IMR-90 (cell line): ENCODE data around the gene MAK. TPM values are rescaled to one million over a fixed set of nuclear protein-coding genes. Genes with fewer than 3 reads are reported as not detected.

Experiments
- ATAC-seq: fragments of 200-7000 bp; cut with Tn5 transposase; 2 replicates; pipeline ENCODE4 v1.9.1; 2020; ENCODE audit warnings: low read depth, mild to moderate bottlenecking, moderate library complexity
- BruUV-seq: library from RNA; stranded (reverse); fragments of 400-500 nt; replicated peaks from 2 replicates; lab custom pipeline; 2021; lab: Mats Ljungman, UMichigan
- CTCF ChIA-PET: fragments of 300-600 bp; formaldehyde crosslinking; extraction: SDS; loops from one replicate; lab custom pipeline; 2021; ENCODE audit warnings: antibody characterized with exemption; lab: Yijun Ruan, JAX
- POLR2A ChIA-PET: fragments of 300-600 bp; sonication (Branson Sonifier 250); formaldehyde crosslinking; loops from one replicate; lab custom pipeline; 2022; ENCODE audit warnings: antibody characterized with exemption; ENCODE audit not compliant: unreplicated experiment; lab: Charles Lee
- DNase-seq: peaks from one replicate; pipeline ENCODE4 v3.0.0; 2013
- H2AFZ ChIP-seq: replicated peaks from 2 replicates; pipeline ENCODE3; 2013; ENCODE audit warnings: low read length, mild to moderate bottlenecking; ENCODE audit not compliant: poor library complexity
- H2AK5ac ChIP-seq: 2 replicates; pipeline ENCODE4 v1.6.1; 2013; ENCODE audit warnings: low read depth, low read length, inconsistent platforms
- H2AK9ac ChIP-seq: replicated peaks from 2 replicates; pipeline ENCODE3; 2013; ENCODE audit warnings: mild to moderate bottlenecking, low read depth, low read length, moderate library complexity; ENCODE audit not compliant: poor library complexity
- H2BK120ac ChIP-seq: 2 replicates; pipeline ENCODE4 v1.6.1; 2013; ENCODE audit warnings: low read depth, low read length, inconsistent platforms
- H2BK15ac ChIP-seq: 3 replicates; pipeline ENCODE4 v1.6.1; 2013; ENCODE audit warnings: low read depth, low read length, inconsistent platforms
- H2BK20ac ChIP-seq: 2 replicates; pipeline ENCODE4 v1.6.1; 2013; ENCODE audit warnings: low read depth, mild to moderate bottlenecking, inconsistent platforms, low read length, moderate library complexity
- H2BK5ac ChIP-seq: 2 replicates; pipeline ENCODE4 v1.6.1; 2013; ENCODE audit warnings: mild to moderate bottlenecking, low read depth, low read length, inconsistent platforms; ENCODE audit not compliant: poor library complexity, severe bottlenecking
- H3K14ac ChIP-seq: replicated peaks from 2 replicates; pipeline ENCODE4 v1.6.1; 2013; ENCODE audit warnings: low read depth, low read length, inconsistent platforms
- H3K18ac ChIP-seq: 2 replicates; pipeline ENCODE4 v1.6.1; 2013; ENCODE audit warnings: low read depth, low read length, control low read depth
- H3K23ac ChIP-seq: 2 replicates; pipeline ENCODE4 v1.6.1; 2013; ENCODE audit warnings: low read depth, low read length, inconsistent platforms
- H3K27ac ChIP-seq: 2 replicates; pipeline ENCODE4 v1.5.1; 2013; ENCODE audit warnings: mild to moderate bottlenecking, control low read depth, low read length; ENCODE audit not compliant: insufficient read depth
- H3K27me3 ChIP-seq: 2 replicates; pipeline ENCODE4 v1.6.1; 2013; ENCODE audit warnings: low read length; ENCODE audit not compliant: control insufficient read depth, insufficient read depth
- H3K36me3 ChIP-seq: 2 replicates; pipeline ENCODE4 v1.6.1; 2013; ENCODE audit warnings: low read length, mixed read lengths; ENCODE audit not compliant: control insufficient read depth, insufficient read depth
- H3K4ac ChIP-seq: 2 replicates; pipeline ENCODE4 v1.6.1; 2013; ENCODE audit warnings: low read depth, low read length, inconsistent platforms
- H3K4me1 ChIP-seq: 2 replicates; pipeline ENCODE4 v1.6.1; 2013; ENCODE audit warnings: low read length, mixed read lengths; ENCODE audit not compliant: control insufficient read depth, insufficient read depth
- H3K4me2 ChIP-seq: 2 replicates; pipeline ENCODE4 v1.6.1; 2013; ENCODE audit warnings: low read depth, mild to moderate bottlenecking, control low read depth, low read length, moderate library complexity
- H3K4me3 ChIP-seq: 2 replicates; pipeline ENCODE4 v1.5.1; 2013; ENCODE audit warnings: low read depth, mild to moderate bottlenecking, control low read depth, low read length, moderate library complexity; ENCODE audit not compliant: insufficient read depth
- H3K56ac ChIP-seq: 2 replicates; pipeline ENCODE4 v1.6.1; 2013; ENCODE audit warnings: low read length, inconsistent platforms; ENCODE audit not compliant: insufficient read depth; ENCODE audit errors: extremely low read depth
- H3K79me1 ChIP-seq, 2 experiments: 2 replicates each; pipeline ENCODE4 v1.6.1; 2013; ENCODE audit warnings: low read length in 2 of 2, inconsistent platforms in 1 of 2, low read depth in 1 of 2
- H3K9ac ChIP-seq: 2 replicates; pipeline ENCODE4 v1.6.1; 2013; ENCODE audit warnings: low read depth, low read length, control low read depth
- H3K9me1 ChIP-seq: 2 replicates; pipeline ENCODE4 v1.6.1; 2013; ENCODE audit warnings: low read length, inconsistent platforms; ENCODE audit not compliant: insufficient read depth
- H3K9me3 ChIP-seq: 2 replicates; pipeline ENCODE4 v1.6.1; 2013; ENCODE audit warnings: low read length; ENCODE audit not compliant: control insufficient read depth, insufficient read depth
- H4K20me1 ChIP-seq: 2 replicates; pipeline ENCODE4 v1.6.1; 2013; ENCODE audit warnings: low read length, inconsistent platforms; ENCODE audit not compliant: insufficient read depth
- H4K5ac ChIP-seq: 2 replicates; pipeline ENCODE4 v1.6.1; 2013; ENCODE audit warnings: mild to moderate bottlenecking, low read depth, low read length, control low read depth
- H4K8ac ChIP-seq, 2 experiments: 2 replicates each; pipeline ENCODE4 v1.6.1; 2013; ENCODE audit warnings: low read depth in 2 of 2, low read length in 2 of 2, control low read depth in 1 of 2, inconsistent platforms in 1 of 2
- H4K91ac ChIP-seq: 2 replicates; pipeline ENCODE4 v1.6.1; 2013; ENCODE audit warnings: low read depth, low read length, inconsistent platforms; ENCODE audit not compliant: insufficient read depth
- BHLHE40 ChIP-seq: fragments of 150-350 bp; IDR thresholded peaks from 2 replicates; pipeline ENCODE4 v1.6.1; 2016; ENCODE audit warnings: mild to moderate bottlenecking, low read depth, low read length
- CEBPB ChIP-seq: IDR thresholded peaks from 2 replicates; pipeline ENCODE4 v1.6.1; 2012; ENCODE audit warnings: low read depth, low read length, improper control_type of control experiment
- CHD1 ChIP-seq: IDR thresholded peaks from 2 replicates; pipeline ENCODE4 v1.6.1; 2012; ENCODE audit warnings: low read depth, low read length, improper control_type of control experiment
- FOS ChIP-seq: fragments of 150-350 bp; IDR thresholded peaks from 2 replicates; pipeline ENCODE4 v1.6.1; 2016; ENCODE audit warnings: low read depth, low read length
- MAZ ChIP-seq: IDR thresholded peaks from 2 replicates; pipeline ENCODE4 v1.6.1; 2012; ENCODE audit warnings: low read depth, mild to moderate bottlenecking, low read length, improper control_type of control experiment, moderate library complexity, borderline replicate concordance
- MXI1 ChIP-seq: IDR thresholded peaks from 2 replicates; pipeline ENCODE4 v1.6.1; 2012; ENCODE audit warnings: low read depth, mild to moderate bottlenecking, low read length, moderate library complexity, borderline replicate concordance
- NFE2L2 ChIP-seq: fragments of 150-350 bp; IDR thresholded peaks from 2 replicates; pipeline ENCODE4 v1.6.1; 2016; ENCODE audit warnings: low read depth, mild to moderate bottlenecking, low read length
- RAD21 ChIP-seq: IDR thresholded peaks from 2 replicates; pipeline ENCODE4 v1.6.1; 2012; ENCODE audit warnings: low read length, improper control_type of control experiment
- RCOR1 ChIP-seq: IDR thresholded peaks from 2 replicates; pipeline ENCODE4 v1.6.1; 2012; ENCODE audit warnings: mild to moderate bottlenecking, low read length, improper control_type of control experiment; ENCODE audit not compliant: insufficient replicate concordance
- RFX5 ChIP-seq: IDR thresholded peaks from 2 replicates; pipeline ENCODE4 v1.8.0; 2012; ENCODE audit warnings: low read depth, mild to moderate bottlenecking, low read length, moderate library complexity
- SMC3 ChIP-seq: fragments of 150-350 bp; IDR thresholded peaks from 2 replicates; pipeline ENCODE4 v1.6.1; 2016; ENCODE audit warnings: low read depth, mild to moderate bottlenecking, antibody characterized with exemption, low read length, moderate library complexity
- WGBS, 2 experiments: methylation state at CpG; one replicate each; pipeline versions ENCODE4 v1.1.5 to v1.1.7; 2013; ENCODE audit warnings: missing lambda C conversion rate in 2 of 2; ENCODE audit not compliant: insufficient read length in 1 of 2; ENCODE audit errors: extremely low coverage in 2 of 2; 5-methylcytosine and 5-hydroxymethylcytosine counted together
- dilution Hi-C: fragments of 300-500 bp; cut with HindIII; formaldehyde crosslinking; loops from one replicate; pipeline ENCODE4 v1.14.3; 2018; ENCODE audit warnings: low sequenced_read_pairs; ENCODE audit not compliant: unreplicated experiment
- in situ Hi-C: fragments of 300-500 bp; cut with MboI; formaldehyde crosslinking; loops from 3 replicates; pipeline ENCODE4 v1.14.3; 2019; ENCODE audit warnings: low sequenced_read_pairs, inconsistent platforms, mixed read lengths
- intact Hi-C: fragments of 100-400 bp; cut with micrococcal nuclease; formaldehyde crosslinking; loops from 2 replicates; pipeline ENCODE4 v1.10.0; 2022
- polyA plus RNA-seq, 3 experiments: library from polyadenylated mRNA; depleted of rRNA; stranded (reverse); fragments of >200 nt; gene quantifications; 2 replicates each; pipeline ENCODE4 v1.2.3, GENCODE V29; 2012; ENCODE audit warnings: low replicate concordance in 1 of 3
- total RNA-seq: library from RNA; depleted of rRNA; stranded (reverse); fragments of >200 nt; gene quantifications from 2 replicates; pipeline ENCODE4 v1.2.3, GENCODE V29; 2012
- TF ChIP-seq, protein P1 (sequence below): fragments of 150-350 bp; IDR thresholded peaks from 2 replicates; pipeline ENCODE4 v1.6.1; 2017; ENCODE audit warnings: mild to moderate bottlenecking, antibody characterized with exemption, low read length, low read depth
- TF ChIP-seq, protein P2 (sequence below): conservative IDR thresholded peaks from 2 replicates; pipeline ENCODE4 v1.5.1; 2012; ENCODE audit warnings: mild to moderate bottlenecking, low read depth, low read length, improper control_type of control experiment

Gene MAK
- total and polyA plus RNA-seq, 2 of the 4 experiments (the other 2 are of a cell fraction): not detected

DNA sequence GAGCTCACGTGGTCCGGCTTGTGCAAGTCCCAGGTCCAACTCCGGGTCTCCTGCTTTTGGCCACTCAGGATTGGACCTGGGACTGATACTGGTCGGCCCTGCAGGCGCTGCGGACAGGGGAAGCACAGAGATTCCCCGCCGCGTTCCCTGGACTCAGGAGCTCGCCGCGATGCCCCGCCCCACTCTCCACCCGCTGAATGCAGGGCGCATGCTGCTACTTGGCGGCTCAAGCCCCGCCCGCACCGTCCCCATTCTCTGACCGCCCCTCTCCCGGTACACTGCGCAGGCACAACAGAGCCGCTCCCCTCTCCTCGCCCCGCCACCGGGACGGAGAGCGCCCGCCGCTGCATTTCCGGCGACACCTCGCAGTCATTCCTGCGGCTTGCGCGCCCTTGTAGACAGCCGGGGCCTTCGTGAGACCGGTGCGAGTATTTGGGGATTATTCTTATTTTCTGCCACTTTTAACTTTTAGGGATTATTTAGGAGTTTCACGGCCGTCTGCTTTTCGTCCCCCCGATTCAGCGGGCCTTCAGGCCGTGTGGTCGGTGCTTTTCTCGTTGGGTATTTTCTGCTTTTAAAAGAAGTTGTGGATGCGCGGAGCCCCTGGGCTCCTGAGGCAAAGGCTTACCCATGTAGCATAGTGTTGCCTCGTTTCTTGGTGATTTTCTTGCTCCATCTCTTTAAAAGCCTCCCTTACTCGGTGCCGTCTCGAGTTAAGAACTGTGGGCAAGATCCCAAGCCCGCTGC is 115.3 kb downstream of the MAK start, which contains the start of gene TMEM14C:
TMEM14C (plus strand) TSS at position 251 of the 747 bp plus-strand sequence. CDS start 1,544 bp downstream, outside the sequence.
- H3K4me1 ChIP-seq: peaks cover 8% of the 10 kb centered on the region
- peak within 1 kb of the TSS; percentile 87 for H2AK9ac ChIP-seq
- peaks cover 13% of the 10 kb centered on the region for H3K9me1 ChIP-seq
- peak within 1 kb of the TSS; percentile 77 for H3K18ac ChIP-seq
- peaks cover 8% of the 10 kb centered on the region for H3K9me3 ChIP-seq
- dilution Hi-C loops: no loop called here
- peak within 1 kb of the TSS; percentile 97 for H3K9ac ChIP-seq
- DNase-seq (peak; percentile 99), ATAC-seq (peak; percentile 97)
- BruUV-seq: no TSS peak
- H2AFZ ChIP-seq: peak within 1 kb of the TSS; percentile 90
- H4K5ac ChIP-seq: peak within 1 kb of the TSS; percentile 85
- H2BK20ac ChIP-seq: peak within 1 kb of the TSS; percentile 35; the same call in 1 of the 2 replicates
- in situ Hi-C loops: no loop called here
- H3K4me2 ChIP-seq: peak within 1 kb of the TSS; percentile 85
- peak within 1 kb of the TSS; percentile 91 for H3K27ac ChIP-seq
- peaks cover 19% of the 10 kb centered on the region for H3K36me3 ChIP-seq
- peak within 1 kb of the TSS; percentile 62; the same call in 2 of the 3 replicates for H2BK15ac ChIP-seq
- H4K91ac ChIP-seq: peak within 1 kb of the TSS; percentile 78
- H3K56ac ChIP-seq: peak within 1 kb of the TSS; percentile 94
- H3K4me3 ChIP-seq: peak within 1 kb of the TSS; percentile 91
- H3K14ac ChIP-seq: peak within 1 kb of the TSS; percentile 89
- H3K27me3 ChIP-seq: no peaks in the 10 kb centered on the region
- intact Hi-C loops: loop anchor here (1.0 to 5.0 kb wide), 3 partner anchors 24 to 79 kb away; partner anchors contain the start of genes C6orf52, PAK1IP1 and TMEM14B
- peaks cover 7% of the 10 kb centered on the region; the same call in 1 of the 2 replicates for H4K20me1 ChIP-seq
- H2AK5ac ChIP-seq: peak within 1 kb of the TSS; percentile 63
- peak within 1 kb of the TSS; percentile 91 to 96 for H4K8ac ChIP-seq
- WGBS, 2 experiments: 0% methylated on average over 17 of the region's 55 CpGs; no CpG with 5 or more reads in 1 of the 2 experiments
- H3K4ac ChIP-seq: peak within 1 kb of the TSS; percentile 85
- peaks cover 26 to 57% of the 10 kb centered on the region in 2 experiments for H3K79me1 ChIP-seq
- ChIA-PET CTCF (interaction anchor here (0.6 to 1.4 kb wide), 2 partner anchors 12 to 1910 kb away, joined by 3 to 5 read pairs; no protein-coding TSS in a partner anchor), POLR2A (interaction anchor here (0.5 kb wide), 2 partner anchors 41 to 44 kb away, joined by 3 read pairs; no protein-coding TSS in a partner anchor)
- peak within 1 kb of the TSS; percentile 66 for H2BK120ac ChIP-seq
- H2BK5ac ChIP-seq: peak within 1 kb of the TSS; percentile 78
- peak within 1 kb of the TSS; percentile 99 for H3K23ac ChIP-seq
- TF ChIP-seq, protein P1, sequence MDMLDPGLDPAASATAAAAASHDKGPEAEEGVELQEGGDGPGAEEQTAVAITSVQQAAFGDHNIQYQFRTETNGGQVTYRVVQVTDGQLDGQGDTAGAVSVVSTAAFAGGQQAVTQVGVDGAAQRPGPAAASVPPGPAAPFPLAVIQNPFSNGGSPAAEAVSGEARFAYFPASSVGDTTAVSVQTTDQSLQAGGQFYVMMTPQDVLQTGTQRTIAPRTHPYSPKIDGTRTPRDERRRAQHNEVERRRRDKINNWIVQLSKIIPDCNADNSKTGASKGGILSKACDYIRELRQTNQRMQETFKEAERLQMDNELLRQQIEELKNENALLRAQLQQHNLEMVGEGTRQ: peak; percentile 89; the same call in 1 of the 2 replicates
- no peak for TF ChIP-seq RFX5
- TF ChIP-seq, protein P2, sequence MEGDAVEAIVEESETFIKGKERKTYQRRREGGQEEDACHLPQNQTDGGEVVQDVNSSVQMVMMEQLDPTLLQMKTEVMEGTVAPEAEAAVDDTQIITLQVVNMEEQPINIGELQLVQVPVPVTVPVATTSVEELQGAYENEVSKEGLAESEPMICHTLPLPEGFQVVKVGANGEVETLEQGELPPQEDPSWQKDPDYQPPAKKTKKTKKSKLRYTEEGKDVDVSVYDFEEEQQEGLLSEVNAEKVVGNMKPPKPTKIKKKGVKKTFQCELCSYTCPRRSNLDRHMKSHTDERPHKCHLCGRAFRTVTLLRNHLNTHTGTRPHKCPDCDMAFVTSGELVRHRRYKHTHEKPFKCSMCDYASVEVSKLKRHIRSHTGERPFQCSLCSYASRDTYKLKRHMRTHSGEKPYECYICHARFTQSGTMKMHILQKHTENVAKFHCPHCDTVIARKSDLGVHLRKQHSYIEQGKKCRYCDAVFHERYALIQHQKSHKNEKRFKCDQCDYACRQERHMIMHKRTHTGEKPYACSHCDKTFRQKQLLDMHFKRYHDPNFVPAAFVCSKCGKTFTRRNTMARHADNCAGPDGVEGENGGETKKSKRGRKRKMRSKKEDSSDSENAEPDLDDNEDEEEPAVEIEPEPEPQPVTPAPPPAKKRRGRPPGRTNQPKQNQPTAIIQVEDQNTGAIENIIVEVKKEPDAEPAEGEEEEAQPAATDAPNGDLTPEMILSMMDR: no peak
- TF ChIP-seq MXI1: peak; percentile 93
- no peak for TF ChIP-seq SMC3
- peak; percentile 47; the same call in 1 of the 2 replicates for TF ChIP-seq BHLHE40
- TF ChIP-seq RAD21: 0 out of 2 replicates have a peak, but pooled peaks have one; percentile 4
- TF ChIP-seq CEBPB: peak; percentile 91
- peak; percentile 96 for TF ChIP-seq MAZ
- no peak for TF ChIP-seq NFE2L2
- no peak for TF ChIP-seq FOS
- TF ChIP-seq RCOR1: no peak
- TF ChIP-seq CHD1: no peak
